Suprapubic skin (tissue), 4 donors: ENCODE measurements around the gene TMEM267. TPM values are rescaled to one million over a fixed set of nuclear protein-coding genes. Genes with fewer than 3 reads are reported as not detected.
"Not testable (repeated sequence)": the region's sequence is repeated elsewhere in the genome, so short reads cannot be mapped to it uniquely, and the experiment has no call there.

Experiments used
- DNase-seq, 2 donors: peaks; one replicate each; pipeline ENCODE4 v3.0.0-alpha.2; 2019; ENCODE audit warnings: low spot score in 2 of 2
- H3K27ac ChIP-seq: fragments of 200-600 bp; sonication (generic); one replicate; pipeline ENCODE4 v1.5.1; 2019
- H3K27me3 ChIP-seq: fragments of 200-600 bp; sonication (generic); one replicate; pipeline ENCODE4 v1.5.1; 2019
- H3K36me3 ChIP-seq: fragments of 200-600 bp; sonication (generic); one replicate; pipeline ENCODE4 v1.5.1; 2019
- H3K4me1 ChIP-seq: fragments of 200-600 bp; sonication (generic); one replicate; pipeline ENCODE4 v1.5.1; 2019
- H3K4me3 ChIP-seq: fragments of 200-600 bp; sonication (generic); one replicate; pipeline ENCODE4 v1.5.1; 2019; ENCODE audit warnings: mild to moderate bottlenecking
- H3K9me3 ChIP-seq: fragments of 200-600 bp; sonication (generic); one replicate; pipeline ENCODE4 v1.5.1; 2019
- EP300 ChIP-seq: sonication (generic); formaldehyde crosslinking; IDR thresholded peaks from one replicate; pipeline ENCODE4 v1.6.1; 2017; ENCODE audit warnings: antibody characterized with exemption
- POLR2A ChIP-seq, 2 donors: fragments of 450-650 bp; IDR thresholded peaks; one replicate each; pipeline ENCODE4 v1.6.1; 2017; ENCODE audit warnings: antibody characterized with exemption in 2 of 2, mild to moderate bottlenecking in 2 of 2, moderate library complexity in 2 of 2
- POLR2AphosphoS5 ChIP-seq, 3 donors: sonication (generic); formaldehyde crosslinking; IDR thresholded peaks; one replicate each; pipeline ENCODE4 v1.6.1; 2017; ENCODE audit warnings: antibody characterized with exemption in 3 of 3
- WGBS: methylation state at CpG from one replicate; pipeline ENCODE4 v1.1.5; 2018; 5-methylcytosine and 5-hydroxymethylcytosine counted together
- total RNA-seq, 4 donors: library from RNA; depleted of rRNA; stranded (reverse); fragments of >200 nt; gene quantifications; one replicate each; pipeline ENCODE4 v1.1.0, GENCODE V29; 2016
- TF ChIP-seq, protein P1 (sequence below), 2 donors: fragments of 200-600 bp in 1 of 2; fragments of 450-650 bp in 1 of 2; sonication (generic) in 1 of 2; IDR thresholded peaks; one replicate each; pipeline ENCODE4 v1.5.1; 2016 to 2019; ENCODE audit warnings: antibody characterized with exemption in 2 of 2, mild to moderate bottlenecking in 1 of 2, moderate library complexity in 1 of 2

The TMEM267 gene
- total RNA-seq, 4 donors from 2014 or later: 4.8 to 13.4 (median 10.6) TPM

DNA sequence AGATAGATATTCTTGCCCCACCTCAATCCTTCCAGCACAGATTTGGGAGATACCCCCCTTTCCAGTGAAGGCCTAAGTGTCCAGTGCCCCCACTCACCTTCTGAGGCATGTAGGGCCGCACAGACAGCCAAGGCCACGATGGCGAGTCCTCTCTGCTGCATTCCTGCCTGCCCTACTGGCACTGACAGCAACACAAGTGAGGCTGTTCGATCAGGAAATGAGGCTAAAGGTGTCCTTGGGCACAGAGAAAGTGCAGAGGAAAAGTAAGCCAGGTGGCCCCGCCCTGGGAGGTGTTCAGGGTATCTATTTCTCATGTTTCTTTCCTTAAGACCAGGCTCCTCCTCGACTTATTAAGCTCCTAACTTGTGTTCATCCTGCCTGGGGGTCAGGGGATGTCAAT is 71.5 kb downstream of the TMEM267 start, which contains the start of gene CCL28:
TSS of gene CCL28 (minus strand) at position 236 of the 400 bp plus-strand sequence. CDS start at position 161, 75 bp downstream.
- Histone ChIP-seq H3K27ac (no peak within 1 kb of the TSS), H3K4me3 (no peak within 1 kb of the TSS), H3K4me1 (peaks cover 16% of the 10 kb centered on the region), H3K27me3 (no peaks in the 10 kb centered on the region), H3K9me3 (no peaks in the 10 kb centered on the region), H3K36me3 (no peaks in the 10 kb centered on the region)
- no peak for DNase-seq
- 72% methylated on average over 6 of the region's 6 CpGs for WGBS
- TF ChIP-seq EP300 (no peak), POLR2A (IDR thresholded peaks at IDR 0.05) (no peak), POLR2AphosphoS5 (IDR thresholded peaks at IDR 0.05) (no peak)
- TF ChIP-seq, protein P1, sequence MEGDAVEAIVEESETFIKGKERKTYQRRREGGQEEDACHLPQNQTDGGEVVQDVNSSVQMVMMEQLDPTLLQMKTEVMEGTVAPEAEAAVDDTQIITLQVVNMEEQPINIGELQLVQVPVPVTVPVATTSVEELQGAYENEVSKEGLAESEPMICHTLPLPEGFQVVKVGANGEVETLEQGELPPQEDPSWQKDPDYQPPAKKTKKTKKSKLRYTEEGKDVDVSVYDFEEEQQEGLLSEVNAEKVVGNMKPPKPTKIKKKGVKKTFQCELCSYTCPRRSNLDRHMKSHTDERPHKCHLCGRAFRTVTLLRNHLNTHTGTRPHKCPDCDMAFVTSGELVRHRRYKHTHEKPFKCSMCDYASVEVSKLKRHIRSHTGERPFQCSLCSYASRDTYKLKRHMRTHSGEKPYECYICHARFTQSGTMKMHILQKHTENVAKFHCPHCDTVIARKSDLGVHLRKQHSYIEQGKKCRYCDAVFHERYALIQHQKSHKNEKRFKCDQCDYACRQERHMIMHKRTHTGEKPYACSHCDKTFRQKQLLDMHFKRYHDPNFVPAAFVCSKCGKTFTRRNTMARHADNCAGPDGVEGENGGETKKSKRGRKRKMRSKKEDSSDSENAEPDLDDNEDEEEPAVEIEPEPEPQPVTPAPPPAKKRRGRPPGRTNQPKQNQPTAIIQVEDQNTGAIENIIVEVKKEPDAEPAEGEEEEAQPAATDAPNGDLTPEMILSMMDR (IDR thresholded peaks at IDR 0.05): no peak

DNA sequence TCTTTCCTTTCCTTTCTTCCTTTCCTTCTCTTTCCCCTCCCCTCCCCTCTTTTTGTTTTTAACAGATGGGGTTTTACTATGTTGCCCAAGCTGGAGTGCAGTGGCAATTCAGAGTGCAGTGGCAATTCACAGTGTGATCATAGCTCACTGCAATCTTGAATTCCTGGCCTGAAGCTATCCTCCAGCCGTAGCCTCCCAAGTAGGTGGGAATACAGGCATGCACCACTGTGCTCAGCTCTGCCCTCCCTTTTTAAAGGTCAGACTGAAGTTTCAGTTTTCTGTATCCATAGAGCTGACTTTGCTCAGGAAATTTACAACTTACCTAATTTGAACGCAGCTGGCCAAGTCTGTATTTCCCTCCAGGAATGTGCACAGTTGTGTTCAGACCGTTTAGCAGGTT is 72.2 kb downstream of the TMEM267 start:
- Histone ChIP-seq H3K36me3 (no peaks in the 10 kb centered on the region), H3K4me1 (peaks cover 16% of the 10 kb centered on the region), H3K4me3 (no peak overlapping the region), H3K9me3 (no peaks in the 10 kb centered on the region), H3K27ac (no peak overlapping the region), H3K27me3 (no peaks in the 10 kb centered on the region)
- TF ChIP-seq POLR2AphosphoS5 (IDR thresholded peaks at IDR 0.05) (no peak), POLR2A (IDR thresholded peaks at IDR 0.05) (no peak), EP300 (no peak)
- TF ChIP-seq, protein P1 (IDR thresholded peaks at IDR 0.05): no peak
- 28% methylated on average over 3 of the region's 3 CpGs for WGBS
- no peak for DNase-seq

DNA sequence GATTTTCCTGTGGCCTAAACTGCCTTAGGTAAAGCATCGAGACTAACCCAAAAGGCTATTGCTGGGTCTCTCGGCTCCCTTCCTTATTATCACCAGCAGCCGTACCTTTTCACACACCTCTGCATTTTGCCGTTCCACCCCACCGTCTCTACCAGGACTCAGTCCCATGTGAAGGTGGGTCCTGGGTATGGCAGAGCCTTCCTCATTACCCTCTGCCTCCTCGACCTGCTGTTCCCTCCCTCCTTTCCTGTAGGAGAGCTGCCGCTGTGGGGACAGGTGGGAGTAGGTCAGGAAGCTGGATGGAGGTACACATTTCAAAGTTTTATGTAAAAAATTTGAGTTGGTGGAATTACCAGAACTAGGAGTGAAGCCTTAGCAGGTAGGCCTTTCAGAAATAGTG is 73.3 kb downstream of the TMEM267 start:
- 90% methylated on average over 7 of the region's 7 CpGs for WGBS
- Histone ChIP-seq H3K36me3 (no peaks in the 10 kb centered on the region), H3K9me3 (no peaks in the 10 kb centered on the region), H3K4me3 (no peak overlapping the region), H3K27me3 (no peaks in the 10 kb centered on the region), H3K4me1 (peaks cover 16% of the 10 kb centered on the region), H3K27ac (no peak overlapping the region)
- no peak for DNase-seq
- TF ChIP-seq, protein P1 (IDR thresholded peaks at IDR 0.05): no peak
- TF ChIP-seq EP300 (no peak), POLR2AphosphoS5 (IDR thresholded peaks at IDR 0.05) (no peak), POLR2A (IDR thresholded peaks at IDR 0.05) (no peak)

DNA sequence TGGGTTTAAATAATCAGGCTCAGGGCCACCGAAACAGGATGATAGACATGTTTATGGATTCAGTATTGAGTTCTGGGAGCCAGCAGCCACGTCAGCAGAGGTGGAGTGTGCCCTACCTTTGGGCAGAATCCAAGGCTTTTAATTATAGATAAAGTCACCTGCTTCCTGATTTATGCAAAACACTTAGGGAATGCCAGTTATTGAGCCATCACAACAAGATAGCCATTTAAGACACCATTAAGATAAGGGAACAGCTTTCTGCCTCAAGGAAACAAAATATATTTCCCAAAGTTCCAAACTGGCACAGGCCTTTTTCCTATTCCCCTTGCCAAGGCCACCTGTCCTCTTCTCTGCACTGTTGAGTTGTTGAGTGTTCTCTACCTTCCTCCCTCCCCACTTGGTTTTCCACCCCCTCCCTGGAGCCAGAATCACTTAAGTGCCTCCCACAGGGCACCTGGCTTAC is 73.8 kb downstream of the TMEM267 start:
- H3K4me3 ChIP-seq: no peak overlapping the region
- DNase-seq: no peak
- TF ChIP-seq EP300: no peak
- no peak for TF ChIP-seq POLR2AphosphoS5 (IDR thresholded peaks at IDR 0.05)
- no peak for TF ChIP-seq POLR2A (IDR thresholded peaks at IDR 0.05)
- TF ChIP-seq, protein P1 (IDR thresholded peaks at IDR 0.05): no peak
- no peaks in the 10 kb centered on the region for H3K9me3 ChIP-seq
- WGBS: 43% methylated on average over 2 of the region's 2 CpGs
- H3K36me3 ChIP-seq: no peaks in the 10 kb centered on the region
- H3K27ac ChIP-seq: no peak overlapping the region
- no peaks in the 10 kb centered on the region for H3K27me3 ChIP-seq
- H3K4me1 ChIP-seq: peaks cover 16% of the 10 kb centered on the region

DNA sequence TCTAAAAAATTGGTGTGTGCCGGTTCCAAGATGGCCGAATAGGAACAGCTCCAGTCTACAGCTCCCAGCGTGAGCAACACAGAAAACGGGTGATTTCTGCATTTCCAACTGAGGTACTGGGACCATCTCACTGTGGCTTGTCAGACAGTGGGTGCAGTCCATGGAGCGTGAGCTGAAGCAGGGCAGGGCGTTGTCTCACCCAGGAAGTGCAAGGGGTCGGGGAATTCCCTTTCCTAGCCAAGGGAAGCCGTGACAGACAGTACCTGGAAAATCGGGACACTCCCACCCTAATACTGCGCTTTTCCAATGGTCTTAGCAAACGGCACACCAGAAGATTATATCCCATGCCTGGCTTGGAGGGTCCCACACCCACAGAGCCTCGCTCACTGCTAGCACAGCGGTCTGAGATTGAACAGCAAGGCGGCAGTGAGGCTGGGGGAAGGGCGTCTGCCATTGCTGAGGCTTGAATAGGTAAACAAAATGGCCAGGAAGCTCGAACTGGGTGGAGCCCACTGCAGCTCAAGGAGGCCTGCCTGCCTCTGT is 81.1 kb downstream of the TMEM267 start:
- WGBS: 93% methylated on average over 16 of the region's 16 CpGs
- not testable (repeated sequence) for H3K27me3 ChIP-seq, H3K36me3 ChIP-seq, H3K27ac ChIP-seq, H3K9me3 ChIP-seq, H3K4me3 ChIP-seq, DNase-seq, H3K4me1 ChIP-seq

DNA sequence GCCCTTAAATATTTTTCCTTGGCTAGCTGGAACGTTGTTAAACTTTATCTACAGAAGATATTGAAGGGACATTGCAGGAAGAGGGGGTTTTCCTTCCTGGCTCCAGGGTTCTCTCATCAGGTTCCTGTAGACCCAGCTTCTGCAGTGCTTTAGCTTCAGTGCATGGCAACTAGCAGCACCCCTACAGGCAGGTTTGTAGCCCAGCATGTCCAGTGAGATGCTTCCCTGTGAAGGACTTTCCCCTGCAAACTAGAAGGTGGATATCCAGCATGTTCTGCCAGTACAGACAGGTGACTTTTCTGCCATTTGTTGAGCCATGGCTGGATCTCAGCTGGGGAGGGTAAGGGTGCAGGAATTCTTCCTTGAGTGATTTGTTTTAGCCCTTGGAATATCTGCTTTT is 81.8 kb downstream of the TMEM267 start:
- no peaks in the 10 kb centered on the region for H3K36me3 ChIP-seq
- TF ChIP-seq EP300 (no peak), POLR2A (IDR thresholded peaks at IDR 0.05) (no peak), POLR2AphosphoS5 (IDR thresholded peaks at IDR 0.05) (no peak)
- TF ChIP-seq, protein P1 (IDR thresholded peaks at IDR 0.05): no peak
- DNase-seq: no peak
- H3K4me1 ChIP-seq: peaks cover 8% of the 10 kb centered on the region
- no peak overlapping the region for H3K4me3 ChIP-seq
- H3K27ac ChIP-seq: no peak overlapping the region
- H3K9me3 ChIP-seq: no peaks in the 10 kb centered on the region
- WGBS: 77% methylated on average over 1 of the region's 1 CpG
- H3K27me3 ChIP-seq: no peaks in the 10 kb centered on the region
